OCI-LY3 (cell line): ENCODE data around the gene NAA15.
A peak's percentile ranks its signal among the peaks of the same experiment; 100 is the strongest.
"Not testable (repeated sequence)": the region's sequence is repeated elsewhere in the genome, so short reads cannot be mapped to it uniquely, and the experiment has no call there.

Experiments
- H2AFZ ChIP-seq: fragments of 200-600, 300-600 bp; shearing (Covaris generic); 2 replicates; pipeline ENCODE4 v1.6.0; 2014; ENCODE audit warnings: antibody characterized with exemption, low read depth, low read length
- H3K27ac ChIP-seq: fragments of 200-600, 300-600 bp; sonication (generic); 2 replicates; pipeline ENCODE4 v1.5.1; 2014; ENCODE audit warnings: mild to moderate bottlenecking, low read length, moderate library complexity, mixed read lengths
- H3K27me3 ChIP-seq: fragments of 200-600, 300-600 bp; sonication (generic); 2 replicates; pipeline ENCODE4 v1.6.1; 2014; ENCODE audit warnings: low read depth, low read length, mixed read lengths
- H3K36me3 ChIP-seq: fragments of 200-600, 300-600 bp; sonication (generic); replicated peaks from 2 replicates; pipeline ENCODE3; 2014; ENCODE audit warnings: low read depth, low read length, mixed read lengths
- H3K4me1 ChIP-seq: fragments of 300-600, 200-600 bp; sonication (generic); 2 replicates; pipeline ENCODE4 v1.6.1; 2014; ENCODE audit warnings: low read length, mixed read lengths
- H3K4me2 ChIP-seq: fragments of 200-600, 300-600 bp; sonication (generic); 2 replicates; pipeline ENCODE4 v1.6.1; 2014; ENCODE audit warnings: low read length, mixed read lengths
- H3K4me3 ChIP-seq: fragments of 300-600, 200-600 bp; sonication (generic); 2 replicates; pipeline ENCODE4 v1.5.1; 2014; ENCODE audit warnings: antibody characterized with exemption, mild to moderate bottlenecking, low read length, moderate library complexity
- H3K79me2 ChIP-seq: fragments of 300-600, 200-600 bp; shearing (Covaris generic); 2 replicates; pipeline ENCODE4 v1.6.1; 2014; ENCODE audit warnings: mild to moderate bottlenecking, low read length, mixed read lengths
- H3K9ac ChIP-seq: fragments of 300-600, 200-600 bp; shearing (Covaris generic); 2 replicates; pipeline ENCODE4 v1.6.0; 2014; ENCODE audit warnings: mild to moderate bottlenecking, low read length, moderate library complexity
- H3K9me3 ChIP-seq: fragments of 200-600, 300-600 bp; shearing (Covaris generic); 2 replicates; pipeline ENCODE4 v1.6.1; 2014; ENCODE audit warnings: low read length, mixed read lengths; ENCODE audit not compliant: insufficient read depth
- H4K20me1 ChIP-seq: fragments of 200-600, 300-600 bp; sonication (generic); 2 replicates; pipeline ENCODE4 v1.6.1; 2016; ENCODE audit warnings: low read length, mixed read lengths; ENCODE audit not compliant: insufficient read depth
- EZH2phosphoT487 ChIP-seq: fragments of 200-600 bp; shearing (Covaris generic); IDR thresholded peaks from 2 replicates; pipeline ENCODE4 v1.6.1; 2018; ENCODE audit warnings: antibody characterized with exemption, mixed run types, low read depth
- TF ChIP-seq, protein P1 (sequence below): fragments of 200-600, 300-600 bp; sonication (generic); IDR thresholded peaks from 2 replicates; pipeline ENCODE4 v1.5.1; 2014; ENCODE audit warnings: antibody characterized with exemption, low read length, low read depth

NAA15 gene

GRCh38 chr4:139410312-139410711, 109.0 kb downstream of the NAA15 start:
- Histone ChIP-seq H3K27ac (no peak overlapping the region), H3K36me3 (peaks cover 36% of the 10 kb centered on the region), H4K20me1 (no peaks in the 10 kb centered on the region), H2AFZ (no peak overlapping the region), H3K4me2 (no peak overlapping the region), H3K9me3 (no peaks in the 10 kb centered on the region), H3K27me3 (no peaks in the 10 kb centered on the region), H3K4me3 (no peak overlapping the region), H3K79me2 (no peaks in the 10 kb centered on the region), H3K9ac (no peak overlapping the region), H3K4me1 (0 out of 2 replicates have a peak, but pooled peaks cover 6% of the 10 kb centered on the region)
- TF ChIP-seq, protein P1, sequence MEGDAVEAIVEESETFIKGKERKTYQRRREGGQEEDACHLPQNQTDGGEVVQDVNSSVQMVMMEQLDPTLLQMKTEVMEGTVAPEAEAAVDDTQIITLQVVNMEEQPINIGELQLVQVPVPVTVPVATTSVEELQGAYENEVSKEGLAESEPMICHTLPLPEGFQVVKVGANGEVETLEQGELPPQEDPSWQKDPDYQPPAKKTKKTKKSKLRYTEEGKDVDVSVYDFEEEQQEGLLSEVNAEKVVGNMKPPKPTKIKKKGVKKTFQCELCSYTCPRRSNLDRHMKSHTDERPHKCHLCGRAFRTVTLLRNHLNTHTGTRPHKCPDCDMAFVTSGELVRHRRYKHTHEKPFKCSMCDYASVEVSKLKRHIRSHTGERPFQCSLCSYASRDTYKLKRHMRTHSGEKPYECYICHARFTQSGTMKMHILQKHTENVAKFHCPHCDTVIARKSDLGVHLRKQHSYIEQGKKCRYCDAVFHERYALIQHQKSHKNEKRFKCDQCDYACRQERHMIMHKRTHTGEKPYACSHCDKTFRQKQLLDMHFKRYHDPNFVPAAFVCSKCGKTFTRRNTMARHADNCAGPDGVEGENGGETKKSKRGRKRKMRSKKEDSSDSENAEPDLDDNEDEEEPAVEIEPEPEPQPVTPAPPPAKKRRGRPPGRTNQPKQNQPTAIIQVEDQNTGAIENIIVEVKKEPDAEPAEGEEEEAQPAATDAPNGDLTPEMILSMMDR = no peak
- TF ChIP-seq EZH2phosphoT487 = no peak

GRCh38 chr4:139414671-139415210, 113.4 kb downstream of the NAA15 start:
- not testable (repeated sequence) for H2AFZ ChIP-seq, H3K79me2 ChIP-seq, H3K9me3 ChIP-seq, H3K9ac ChIP-seq, H4K20me1 ChIP-seq, H3K27me3 ChIP-seq, H3K4me2 ChIP-seq, H3K4me3 ChIP-seq, H3K4me1 ChIP-seq, H3K27ac ChIP-seq
- peaks cover 24% of the 10 kb centered on the region for H3K36me3 ChIP-seq

DNA sequence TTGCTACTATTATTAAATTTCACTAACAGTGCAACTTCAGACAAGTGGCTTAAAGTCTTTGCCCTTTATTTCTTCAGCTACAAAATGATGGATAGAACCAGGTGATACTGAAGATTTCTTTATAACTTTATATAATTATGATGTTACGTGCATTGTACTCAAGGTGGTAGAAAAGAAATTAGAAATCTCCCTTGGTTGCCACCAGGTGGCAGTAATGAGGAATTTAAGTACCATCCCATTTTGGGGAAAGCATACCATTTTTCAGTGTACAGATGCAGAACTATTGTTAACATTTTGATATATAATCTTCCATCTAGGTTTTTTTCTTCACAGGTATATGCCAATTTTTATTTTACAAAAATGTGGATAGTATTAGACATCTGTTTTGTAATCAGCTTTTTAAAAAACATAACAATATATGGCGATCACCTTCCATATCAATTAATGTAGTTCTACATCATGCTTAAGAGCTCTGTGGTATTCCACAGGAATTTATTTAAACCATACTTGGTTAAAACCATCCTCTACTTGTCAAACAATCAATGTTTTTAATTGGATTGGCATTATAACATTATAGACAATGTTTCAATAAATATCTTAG, 114.9 kb downstream of the NAA15 start:
- Histone ChIP-seq H3K27me3 (no peaks in the 10 kb centered on the region), H3K9me3 (no peaks in the 10 kb centered on the region), H3K4me1 (0 out of 2 replicates have a peak, but pooled peaks cover 6% of the 10 kb centered on the region), H3K4me2 (no peak overlapping the region), H4K20me1 (no peaks in the 10 kb centered on the region), H3K79me2 (no peaks in the 10 kb centered on the region), H3K9ac (no peak overlapping the region), H3K36me3 (peaks cover 34% of the 10 kb centered on the region), H3K27ac (no peak overlapping the region), H3K4me3 (no peak overlapping the region), H2AFZ (no peak overlapping the region)
- no peak for TF ChIP-seq EZH2phosphoT487
- TF ChIP-seq, protein P1 = peak; percentile 82

- no peak overlapping the region for H3K9ac ChIP-seq
- no peak for TF ChIP-seq EZH2phosphoT487
- TF ChIP-seq, protein P1 = no peak
- H3K36me3 ChIP-seq = peaks cover 40% of the 10 kb centered on the region
- H4K20me1 ChIP-seq = no peaks in the 10 kb centered on the region
- no peak overlapping the region for H3K4me2 ChIP-seq
- H3K9me3 ChIP-seq = no peaks in the 10 kb centered on the region
- H3K79me2 ChIP-seq = no peaks in the 10 kb centered on the region
- H3K4me1 ChIP-seq = 0 out of 2 replicates have a peak, but pooled peaks cover 6% of the 10 kb centered on the region
- H3K27ac ChIP-seq = no peak overlapping the region
- no peak overlapping the region for H2AFZ ChIP-seq
- no peak overlapping the region for H3K4me3 ChIP-seq
- no peaks in the 10 kb centered on the region for H3K27me3 ChIP-seq
Measured at GRCh38 chr4:139419388-139419914, 118.1 kb downstream of the NAA15 start.
